PC-9 (cell line): Measurements from ENCODE around the gene TIMM13. TPM values are rescaled to one million over a fixed set of nuclear protein-coding genes. Genes with fewer than 3 reads are reported as not detected.

Source experiments
- Bru-seq: library from RNA; stranded (reverse); fragments of 400-500 nt; gene quantifications from one replicate; lab custom pipeline; 2021; lab: Mats Ljungman, UMichigan
- BruChase-seq, 2 experiments: library from RNA; stranded (reverse); fragments of 400-500 nt; gene quantifications; one replicate each; lab custom pipeline; 2021; lab: Mats Ljungman, UMichigan
- BruUV-seq: library from RNA; stranded (reverse); fragments of 400-500 nt; replicated peaks from 2 replicates; lab custom pipeline; 2021; lab: Mats Ljungman, UMichigan
- CTCF ChIA-PET: fragments of 300-600 bp; sonication (Branson Sonifier 250); formaldehyde crosslinking; loops from one replicate; lab custom pipeline; 2022; ENCODE audit warnings: antibody characterized with exemption; lab: Charles Lee
- POLR2A ChIA-PET: fragments of 300-600 bp; sonication (Branson Sonifier 250); formaldehyde crosslinking; loops from one replicate; lab custom pipeline; 2022; ENCODE audit warnings: antibody characterized with exemption; ENCODE audit not compliant: unreplicated experiment; lab: Charles Lee
- DNase-seq, 2 experiments: peaks; one replicate each; pipeline versions ENCODE4 v3.0.0 to v3.0.0-alpha.2; 2015 to 2022; ENCODE audit warnings: mixed read lengths in 1 of 2
- H2AFZ ChIP-seq: fragments of 200-600 bp; sonication (generic); 2 replicates; pipeline ENCODE4 v1.8.1; 2017; ENCODE audit warnings: antibody characterized with exemption
- H3F3A ChIP-seq: fragments of 200-600 bp; sonication (generic); 2 replicates; pipeline ENCODE4 v1.8.1; 2017; ENCODE audit warnings: antibody characterized with exemption, mild to moderate bottlenecking, low read depth; ENCODE audit not compliant: insufficient read depth
- H3K27ac ChIP-seq: fragments of 200-600 bp; sonication (generic); 2 replicates; pipeline ENCODE4 v1.6.1; 2016; ENCODE audit warnings: mixed run types
- H3K27me3 ChIP-seq: fragments of 200-600 bp; sonication (generic); 2 replicates; pipeline ENCODE4 v1.6.1; 2016; ENCODE audit warnings: low read depth, mixed run types; ENCODE audit not compliant: insufficient read depth
- H3K36me3 ChIP-seq: fragments of 200-600 bp; sonication (generic); 2 replicates; pipeline ENCODE4 v1.6.1; 2016; ENCODE audit warnings: low read depth, mixed run types
- H3K4me1 ChIP-seq: fragments of 200-600 bp; sonication (generic); replicated peaks from 2 replicates; pipeline ENCODE4 v1.6.1; 2016; ENCODE audit warnings: mixed run types; ENCODE audit not compliant: insufficient read depth
- H3K4me2 ChIP-seq: fragments of 200-600 bp; sonication (generic); 2 replicates; pipeline ENCODE4 v1.6.1; 2017; ENCODE audit warnings: mixed run types
- H3K4me3 ChIP-seq: fragments of 200-600 bp; sonication (generic); 2 replicates; pipeline ENCODE4 v1.6.1; 2016; ENCODE audit warnings: mixed run types
- H3K79me2 ChIP-seq: fragments of 200-600 bp; sonication (generic); 2 replicates; pipeline ENCODE4 v1.6.1; 2017; ENCODE audit warnings: low read depth, mixed run types
- H3K9me2 ChIP-seq: fragments of 200-600 bp; sonication (generic); 2 replicates; pipeline ENCODE4 v1.8.1; 2017; ENCODE audit warnings: mild to moderate bottlenecking; ENCODE audit not compliant: insufficient read depth
- H3K9me3 ChIP-seq: fragments of 200-600 bp; sonication (generic); 2 replicates; pipeline ENCODE4 v1.8.1; 2016; ENCODE audit warnings: low read depth; ENCODE audit not compliant: insufficient read depth
- H4K20me1 ChIP-seq: fragments of 200-600 bp; sonication (generic); 2 replicates; pipeline ENCODE4 v1.8.1; 2017; ENCODE audit not compliant: insufficient read depth
- CTCF ChIP-seq: fragments of 200-600 bp; sonication (generic); conservative IDR thresholded peaks from 2 replicates; pipeline ENCODE4 v1.6.1; 2017; ENCODE audit warnings: mixed run types, antibody characterized with exemption, mild to moderate bottlenecking, moderate library complexity
- EZH2 ChIP-seq: fragments of 200-600 bp; sonication (generic); IDR thresholded peaks from 2 replicates; pipeline ENCODE4 v1.8.0; 2017; ENCODE audit warnings: antibody characterized with exemption, low read depth
- intact Hi-C: fragments of 100-400 bp; cut with micrococcal nuclease; formaldehyde crosslinking; loops from one replicate; pipeline ENCODE4 v1.10.0; 2022; ENCODE audit not compliant: unreplicated experiment
- long read RNA-seq: library from polyadenylated mRNA; stranded (forward); transcript quantifications from one replicate; pipeline ENCODE4 v2.0.0, GENCODE V29; 2022
- total RNA-seq: library from RNA; stranded (reverse); gene quantifications from 2 replicates; pipeline ENCODE4 v1.2.3, GENCODE V29; 2021

TIMM13 gene
- total RNA-seq, result 80.0 and 81.9 TPM in 2 replicates
- percentile 66 among the genes with signal in this experiment for Bru-seq, nascent RNA
- percentile 77 among the genes with signal in this experiment for BruChase-seq, experiment 1, labeled RNA remaining after a 2-hour chase
- percentile 92 among the genes with signal in this experiment for BruChase-seq, experiment 2, labeled RNA remaining after a 6-hour chase
- long read RNA-seq, transcript TIMM13-201 (3 exons, 1,973 nt), result major isoform, 163 of 172 reads
- long read RNA-seq, partial matches to known transcripts, result 6 of 172 reads
- long read RNA-seq, other reads (novel, unspliced or antisense), result 3 of 172 reads

- Histone ChIP-seq H4K20me1 (peaks cover 14% of the 10 kb centered on the region), H3K36me3 (no peaks in the 10 kb centered on the region), H3F3A (peaks cover 12% of the 10 kb centered on the region), H3K4me3 (peak within 1 kb of the TSS; percentile 95), H3K4me2 (peak within 1 kb of the TSS; percentile 88), H2AFZ (peak within 1 kb of the TSS; percentile 88), H3K9me3 (no peaks in the 10 kb centered on the region), H3K4me1 (0 out of 2 replicates have a peak, but pooled peaks cover 5% of the 10 kb centered on the region), H3K9me2 (no peaks in the 10 kb centered on the region), H3K27me3 (no peaks in the 10 kb centered on the region), H3K27ac (peak within 1 kb of the TSS; percentile 71), H3K79me2 (peaks cover 20% of the 10 kb centered on the region)
- intact Hi-C loops, result no loop called here
- BruUV-seq, result no TSS peak
- peak; percentile 81 to 90 for DNase-seq
- POLR2A ChIA-PET, result interaction anchor here (0.7 to 1.1 kb wide), 2 partner anchors 32 to 266 kb away, joined by 4 to 6 read pairs; no protein-coding TSS in a partner anchor
- CTCF ChIA-PET, result interaction anchor here (0.6 kb wide), 3 partner anchors 26 to 608 kb away, joined by 3 read pairs; no protein-coding TSS in a partner anchor
- no peak for TF ChIP-seq EZH2
- TF ChIP-seq CTCF, result no peak
These were observed at the start of gene TIMM13 for GRCh38 chr19:2427429-2428320. Gene TIMM13 (minus strand): TSS chr19:2427586. CDS start chr19:2427533, 53 bp downstream.

- Histone ChIP-seq H3K4me1 (peaks cover 11% of the 10 kb centered on the region), H3K4me3 (peak overlapping the region; percentile 77), H2AFZ (no peak overlapping the region), H3K27me3 (no peaks in the 10 kb centered on the region), H3K9me2 (no peaks in the 10 kb centered on the region), H3K79me2 (peaks cover 26% of the 10 kb centered on the region), H3K27ac (peak overlapping the region; percentile 92), H4K20me1 (peaks cover 11% of the 10 kb centered on the region; the same call in 1 of the 2 replicates), H3K4me2 (peak overlapping the region; percentile 89), H3F3A (peaks cover 22% of the 10 kb centered on the region; the same call in 1 of the 2 replicates), H3K36me3 (no peaks in the 10 kb centered on the region), H3K9me3 (no peaks in the 10 kb centered on the region)
- POLR2A ChIA-PET, result interaction anchor here (0.6 to 3.6 kb wide), 13 partner anchors 19 to 1310 kb away, joined by 3 to 33 read pairs (median 7); no protein-coding TSS in a partner anchor
- DNase-seq, result peak; percentile 26 to 48
- CTCF ChIA-PET, result interaction anchor here (0.6 to 1.2 kb wide), 3 partner anchors 49 to 546 kb away, joined by 3 to 8 read pairs (median 6); no protein-coding TSS in a partner anchor
- no peak for TF ChIP-seq EZH2
- no peak for TF ChIP-seq CTCF
- intact Hi-C loops, result loop anchor here (1.0 to 2.0 kb wide), 3 partner anchors 14 to 64 kb away; no protein-coding TSS in a partner anchor
- BruUV-seq, result TSS peak; percentile 95
These were observed 49.2 kb upstream of the TIMM13 start for GRCh38 chr19:2476451-2477140.
